A673 (cell line): ENCODE results near the gene SORCS3. TPM values are rescaled to one million over a fixed set of nuclear protein-coding genes. Genes with fewer than 3 reads are reported as not detected.

ENCODE experiments used
- BruUV-seq: library from RNA; stranded (reverse); fragments of 400-500 nt; replicated peaks from 2 replicates; lab custom pipeline; 2021; lab: Mats Ljungman, UMichigan
- CTCF ChIA-PET: fragments of 300-600 bp; sonication (Branson Sonifier 250); formaldehyde crosslinking; loops from one replicate; lab custom pipeline; 2022; ENCODE audit warnings: antibody characterized with exemption; lab: Charles Lee
- POLR2A ChIA-PET: fragments of 300-600 bp; sonication (Branson Sonifier 250); formaldehyde crosslinking; loops from one replicate; lab custom pipeline; 2022; ENCODE audit warnings: antibody characterized with exemption; ENCODE audit not compliant: low non-redundant PET; lab: Charles Lee
- DNase-seq: peaks from one replicate; pipeline ENCODE4 v3.0.0-alpha.2; 2015; ENCODE audit warnings: low spot score
- H3K27ac ChIP-seq: fragments of 200-600 bp; sonication (generic); 2 replicates; pipeline ENCODE4 v1.5.1; 2016; ENCODE audit warnings: mixed run types, low read depth, mild to moderate bottlenecking, mixed read lengths, antibody characterized with exemption, low read length; ENCODE audit not compliant: poor library complexity, severe bottlenecking
- H3K27me3 ChIP-seq: fragments of 200-600 bp; sonication (generic); replicated peaks from 2 replicates; pipeline ENCODE4 v1.6.1; 2017; ENCODE audit warnings: mixed run types, low read depth, mild to moderate bottlenecking, mixed read lengths, antibody characterized with exemption, low read length; ENCODE audit not compliant: insufficient read depth, poor library complexity
- H3K36me3 ChIP-seq: fragments of 200-600 bp; sonication (generic); 2 replicates; pipeline ENCODE4 v1.6.1; 2016; ENCODE audit warnings: mixed run types, mild to moderate bottlenecking, mixed read lengths, antibody characterized with exemption, low read length; ENCODE audit not compliant: insufficient read depth, poor library complexity, severe bottlenecking
- H3K4me1 ChIP-seq: fragments of 200-600 bp; sonication (generic); 2 replicates; pipeline ENCODE4 v1.6.1; 2017; ENCODE audit warnings: mixed run types, mild to moderate bottlenecking, mixed read lengths, antibody characterized with exemption, low read length; ENCODE audit not compliant: insufficient read depth, poor library complexity, severe bottlenecking
- H3K4me3 ChIP-seq: fragments of 200-600 bp; sonication (generic); 2 replicates; pipeline ENCODE4 v1.5.1; 2016; ENCODE audit warnings: low read depth, mixed run types, mild to moderate bottlenecking, mixed read lengths, low read length; ENCODE audit not compliant: poor library complexity, severe bottlenecking
- H3K9me3 ChIP-seq: fragments of 200-600 bp; sonication (generic); 2 replicates; pipeline ENCODE4 v1.6.1; 2016; ENCODE audit warnings: mixed run types, low read depth, mild to moderate bottlenecking, mixed read lengths, antibody characterized with exemption, low read length; ENCODE audit not compliant: poor library complexity, severe bottlenecking
- CTCF ChIP-seq: fragments of 300-800, 200-600 bp; sonication (generic); conservative IDR thresholded peaks from 2 replicates; pipeline ENCODE4 v1.5.1; 2017; ENCODE audit warnings: low read depth, mild to moderate bottlenecking, antibody characterized with exemption, low read length, moderate library complexity, mixed read lengths
- EZH2 ChIP-seq: fragments of 200-600 bp; sonication (generic); IDR thresholded peaks from 2 replicates; pipeline ENCODE4 v1.6.1; 2017; ENCODE audit warnings: borderline replicate concordance, low read depth, mild to moderate bottlenecking, mixed read lengths, antibody characterized with exemption, low read length; ENCODE audit not compliant: poor library complexity, severe bottlenecking
- intact Hi-C: fragments of 100-400 bp; cut with micrococcal nuclease; formaldehyde crosslinking; loops from one replicate; pipeline ENCODE4 v1.10.0; 2022; ENCODE audit not compliant: unreplicated experiment
- total RNA-seq: library from RNA; stranded (reverse); gene quantifications from 2 replicates; pipeline ENCODE4 v1.2.3, GENCODE V29; 2021

The SORCS3 gene
- total RNA-seq, 1 experiment from 2014 or later = not detected

- no peak for DNase-seq
- TF ChIP-seq EZH2 (no peak), CTCF (no peak)
- Histone ChIP-seq H3K9me3 (no peaks in the 10 kb centered on the region), H3K4me1 (no peaks in the 10 kb centered on the region), H3K4me3 (no peak overlapping the region), H3K27ac (no peak overlapping the region), H3K27me3 (peaks cover 10% of the 10 kb centered on the region), H3K36me3 (no peaks in the 10 kb centered on the region)
- intact Hi-C loops = no loop called here
- ChIA-PET POLR2A (no interaction called here), CTCF (no interaction called here)
- BruUV-seq = no TSS peak
These were observed 175.4 kb downstream of the SORCS3 start for GRCh38 chr10:104816501-104816900.

DNA sequence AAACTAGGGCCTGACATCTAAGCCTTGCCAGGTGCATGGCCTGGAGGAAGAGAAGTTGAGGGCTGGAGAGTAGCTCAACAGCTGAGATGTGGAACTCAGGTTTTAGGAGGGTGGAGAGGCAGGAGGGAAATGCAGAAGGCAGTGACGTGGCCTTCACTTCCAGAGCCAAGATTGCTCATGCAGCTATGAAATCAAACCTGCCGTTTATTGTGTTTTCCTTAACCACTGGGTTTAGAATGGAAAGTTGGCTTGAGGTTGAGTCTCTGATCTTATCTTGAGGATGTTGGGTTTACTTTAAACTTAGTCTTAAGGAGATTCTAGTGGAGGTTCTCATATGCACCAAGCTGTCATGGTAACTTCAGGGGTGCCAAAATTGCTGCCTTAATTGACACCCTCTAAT lies 178.6 kb downstream of the SORCS3 start:
- Histone ChIP-seq H3K36me3 (no peaks in the 10 kb centered on the region), H3K9me3 (no peaks in the 10 kb centered on the region), H3K4me3 (no peak overlapping the region), H3K27ac (no peak overlapping the region), H3K4me1 (no peaks in the 10 kb centered on the region), H3K27me3 (peaks cover 10% of the 10 kb centered on the region)
- ChIA-PET CTCF (no interaction called here), POLR2A (no interaction called here)
- intact Hi-C loops = no loop called here
- TF ChIP-seq EZH2 (no peak), CTCF (no peak)
- no peak for DNase-seq
- BruUV-seq = no TSS peak

- no peak for TF ChIP-seq CTCF
- no peak for TF ChIP-seq EZH2
- H3K36me3 ChIP-seq = no peaks in the 10 kb centered on the region
- H3K27ac ChIP-seq = no peak overlapping the region
- no peaks in the 10 kb centered on the region for H3K27me3 ChIP-seq
- BruUV-seq = no TSS peak
- intact Hi-C loops = no loop called here
- ChIA-PET CTCF (no interaction called here), POLR2A (no interaction called here)
- H3K4me3 ChIP-seq = no peak overlapping the region
- H3K9me3 ChIP-seq = no peaks in the 10 kb centered on the region
- H3K4me1 ChIP-seq = no peaks in the 10 kb centered on the region
- DNase-seq = no peak
These were observed 181.0 kb downstream of the SORCS3 start for GRCh38 chr10:104822088-104822487.
